ENCODE data around the gene NDUFA3. TPM values are rescaled to one million over a fixed set of nuclear protein-coding genes. Genes with fewer than 3 reads are reported as not detected.

NDUFA3 gene
- total and polyA plus RNA-seq, 2 donors (not counting 3 experiments of a cell fraction or from before 2014, with no cell fraction given), result 107 to 119 TPM

DNA sequence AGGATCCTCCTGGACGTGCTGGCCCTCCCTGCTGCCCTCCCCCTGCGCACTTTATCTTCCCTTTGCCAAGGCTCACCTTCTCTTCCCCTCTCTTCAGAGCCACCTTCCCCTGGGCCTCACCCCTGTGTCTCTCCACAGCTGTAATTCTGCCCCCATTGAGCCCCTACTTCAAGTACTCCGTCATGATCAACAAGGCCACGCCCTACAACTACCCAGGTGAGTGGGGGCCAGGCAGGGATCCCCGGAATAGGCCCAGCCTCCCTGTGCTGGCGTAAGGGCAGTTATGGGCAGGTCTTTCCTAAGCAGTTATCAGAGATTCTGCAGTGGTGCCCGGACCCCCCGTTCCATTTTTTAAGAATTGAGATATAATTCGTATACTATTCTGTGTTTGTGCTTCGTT is 3.1 kb downstream of the NDUFA3 start:
- H3K9ac ChIP-seq (replicated peaks; ENCODE audit: extremely low read depth, insufficient read depth, low read length), result no peak overlapping the region
- no peaks in the 10 kb centered on the region for H4K20me1 ChIP-seq (replicated peaks; ENCODE audit: control insufficient read depth, extremely low read depth, insufficient read depth, low read length)
- no peak overlapping the region for H2AFZ ChIP-seq (ENCODE audit: low read depth, low read length)
- peaks cover 0 to 40% of the 10 kb centered on the region in 2 experiments for H3K36me3 ChIP-seq (ENCODE audit: control insufficient read depth in 2 of 2, extremely low read depth in 1 of 2, insufficient read depth in 2 of 2, low read length in 2 of 2)
- POLR2A ChIA-PET, result no interaction called here
- peaks cover 8% of the 10 kb centered on the region for H3K79me2 ChIP-seq (ENCODE audit: control insufficient read depth, insufficient read depth, low read length)
- H3K27me3 ChIP-seq (ENCODE audit: control insufficient read depth in 2 of 2, insufficient read depth in 2 of 2, low read length in 2 of 2), result no peaks in the 10 kb centered on the region
- no peaks in the 10 kb centered on the region for H3K9me3 ChIP-seq (replicated peaks; ENCODE audit: control insufficient read depth, insufficient read depth, low read length)
- DNase-seq (ENCODE audit: low read depth, low spot score) (no peak), FAIRE-seq (no peak)
- H3K4me3 ChIP-seq (replicated peaks in 1 of 3; ENCODE audit: insufficient read depth in 1 of 3, low read depth in 1 of 3, low read length in 3 of 3), result no peak overlapping the region
- dilution Hi-C loops (cut with MboI; ENCODE audit: extremely low pct_ligation_motif_present, low sequenced_read_pairs), result no loop called here
- TF ChIP-seq POLR2A (IDR thresholded peaks at IDR 0.05; ENCODE audit: low read depth, low read length) (no peak), GATA2 (IDR thresholded peaks at IDR 0.05; ENCODE audit: insufficient read depth, insufficient read length, low read depth, low read length) (no peak), FOS (IDR thresholded peaks at IDR 0.05; ENCODE audit: borderline replicate concordance, insufficient read depth, low read length) (no peak), EZH2 (IDR thresholded peaks at IDR 0.05; ENCODE audit: borderline replicate concordance, low read depth, low read length, severe bottlenecking) (no peak), JUN (IDR thresholded peaks at IDR 0.05; ENCODE audit: borderline replicate concordance, insufficient read depth, insufficient read length, low read depth) (no peak), MYC (IDR thresholded peaks at IDR 0.05; ENCODE audit: low read depth, low read length) (no peak), POLR2AphosphoS5 (IDR thresholded peaks at IDR 0.05; ENCODE audit: insufficient read depth, low read depth, low read length) (no peak)
- TF ChIP-seq, protein P1, sequence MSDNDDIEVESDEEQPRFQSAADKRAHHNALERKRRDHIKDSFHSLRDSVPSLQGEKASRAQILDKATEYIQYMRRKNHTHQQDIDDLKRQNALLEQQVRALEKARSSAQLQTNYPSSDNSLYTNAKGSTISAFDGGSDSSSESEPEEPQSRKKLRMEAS (IDR thresholded peaks at IDR 0.05; ENCODE audit: insufficient read depth, insufficient read length), result no peak
- TF ChIP-seq, protein P2, sequence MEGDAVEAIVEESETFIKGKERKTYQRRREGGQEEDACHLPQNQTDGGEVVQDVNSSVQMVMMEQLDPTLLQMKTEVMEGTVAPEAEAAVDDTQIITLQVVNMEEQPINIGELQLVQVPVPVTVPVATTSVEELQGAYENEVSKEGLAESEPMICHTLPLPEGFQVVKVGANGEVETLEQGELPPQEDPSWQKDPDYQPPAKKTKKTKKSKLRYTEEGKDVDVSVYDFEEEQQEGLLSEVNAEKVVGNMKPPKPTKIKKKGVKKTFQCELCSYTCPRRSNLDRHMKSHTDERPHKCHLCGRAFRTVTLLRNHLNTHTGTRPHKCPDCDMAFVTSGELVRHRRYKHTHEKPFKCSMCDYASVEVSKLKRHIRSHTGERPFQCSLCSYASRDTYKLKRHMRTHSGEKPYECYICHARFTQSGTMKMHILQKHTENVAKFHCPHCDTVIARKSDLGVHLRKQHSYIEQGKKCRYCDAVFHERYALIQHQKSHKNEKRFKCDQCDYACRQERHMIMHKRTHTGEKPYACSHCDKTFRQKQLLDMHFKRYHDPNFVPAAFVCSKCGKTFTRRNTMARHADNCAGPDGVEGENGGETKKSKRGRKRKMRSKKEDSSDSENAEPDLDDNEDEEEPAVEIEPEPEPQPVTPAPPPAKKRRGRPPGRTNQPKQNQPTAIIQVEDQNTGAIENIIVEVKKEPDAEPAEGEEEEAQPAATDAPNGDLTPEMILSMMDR (IDR thresholded peaks at IDR 0.05; ENCODE audit: extremely low read depth in 1 of 2, insufficient read depth in 1 of 2, low read depth in 1 of 2, low read length in 2 of 2), result no peak
- no peak overlapping the region for H3K4me2 ChIP-seq (ENCODE audit: insufficient read depth, low read length)
- no peak overlapping the region for H3K27ac ChIP-seq (ENCODE audit: insufficient read depth, low read depth, low read length)
- CTCF ChIA-PET, result no interaction called here
- intact Hi-C loops (cut with micrococcal nuclease), result no loop called here
- no peaks in the 10 kb centered on the region for H3K9me1 ChIP-seq (replicated peaks; ENCODE audit: control insufficient read depth, extremely low read depth, insufficient read depth, low read length)
- H3K4me1 ChIP-seq (ENCODE audit: control insufficient read depth, extremely low read depth, insufficient read depth, low read length), result no peaks in the 10 kb centered on the region
- no TSS peak for BruUV-seq (replicated peaks)

Data from endothelial cell of umbilical vein (primary cell).